Measurements from ENCODE around the gene MEI1.

Gene MEI1

DNA sequence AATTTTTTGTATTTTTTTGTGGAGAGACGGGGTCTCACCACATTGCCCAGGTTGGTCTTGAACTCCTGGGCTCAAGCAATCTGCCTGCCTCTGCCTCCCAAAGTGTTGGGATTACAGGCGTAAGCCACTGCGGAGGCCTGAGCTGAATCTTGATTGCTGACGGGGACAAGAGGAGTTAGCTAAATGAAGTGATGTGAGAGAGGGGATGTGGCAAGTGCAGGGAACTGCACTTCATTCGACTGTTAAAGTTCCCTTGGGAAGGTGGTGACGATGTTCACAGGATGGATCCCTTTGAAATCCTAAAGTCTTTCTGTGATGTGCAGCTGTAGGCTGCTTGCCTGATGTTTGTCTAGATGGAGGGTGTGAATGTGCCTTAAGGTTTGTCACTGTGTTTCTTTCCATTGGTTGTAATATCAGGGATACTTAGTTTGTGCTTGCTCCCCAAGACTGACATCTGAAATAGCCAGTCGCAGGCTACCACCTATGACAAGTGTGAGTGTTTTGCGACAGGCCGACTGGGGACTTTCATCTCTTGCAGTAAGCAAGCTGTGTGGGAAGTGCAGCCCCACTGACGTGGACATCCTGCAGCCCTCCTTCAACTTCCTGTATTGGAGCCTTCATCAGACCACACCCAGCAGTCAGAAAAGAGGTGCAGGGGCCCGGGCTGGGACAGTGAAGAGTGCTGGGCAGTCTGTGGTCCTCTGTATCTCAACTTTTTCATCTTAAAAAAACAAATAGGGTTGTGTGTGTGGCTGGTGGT lies 81.6 kb downstream of the MEI1 start:
- TF ChIP-seq, protein P1, sequence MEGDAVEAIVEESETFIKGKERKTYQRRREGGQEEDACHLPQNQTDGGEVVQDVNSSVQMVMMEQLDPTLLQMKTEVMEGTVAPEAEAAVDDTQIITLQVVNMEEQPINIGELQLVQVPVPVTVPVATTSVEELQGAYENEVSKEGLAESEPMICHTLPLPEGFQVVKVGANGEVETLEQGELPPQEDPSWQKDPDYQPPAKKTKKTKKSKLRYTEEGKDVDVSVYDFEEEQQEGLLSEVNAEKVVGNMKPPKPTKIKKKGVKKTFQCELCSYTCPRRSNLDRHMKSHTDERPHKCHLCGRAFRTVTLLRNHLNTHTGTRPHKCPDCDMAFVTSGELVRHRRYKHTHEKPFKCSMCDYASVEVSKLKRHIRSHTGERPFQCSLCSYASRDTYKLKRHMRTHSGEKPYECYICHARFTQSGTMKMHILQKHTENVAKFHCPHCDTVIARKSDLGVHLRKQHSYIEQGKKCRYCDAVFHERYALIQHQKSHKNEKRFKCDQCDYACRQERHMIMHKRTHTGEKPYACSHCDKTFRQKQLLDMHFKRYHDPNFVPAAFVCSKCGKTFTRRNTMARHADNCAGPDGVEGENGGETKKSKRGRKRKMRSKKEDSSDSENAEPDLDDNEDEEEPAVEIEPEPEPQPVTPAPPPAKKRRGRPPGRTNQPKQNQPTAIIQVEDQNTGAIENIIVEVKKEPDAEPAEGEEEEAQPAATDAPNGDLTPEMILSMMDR (IDR thresholded peaks at IDR 0.05; ENCODE audit: insufficient read depth, low read depth, low read length, missing control alignments), result no peak
- DNase-seq (ENCODE audit: low read depth), result peak; percentile 33
- H3K4me3 ChIP-seq (ENCODE audit: low read length), result no peak overlapping the region

DNA sequence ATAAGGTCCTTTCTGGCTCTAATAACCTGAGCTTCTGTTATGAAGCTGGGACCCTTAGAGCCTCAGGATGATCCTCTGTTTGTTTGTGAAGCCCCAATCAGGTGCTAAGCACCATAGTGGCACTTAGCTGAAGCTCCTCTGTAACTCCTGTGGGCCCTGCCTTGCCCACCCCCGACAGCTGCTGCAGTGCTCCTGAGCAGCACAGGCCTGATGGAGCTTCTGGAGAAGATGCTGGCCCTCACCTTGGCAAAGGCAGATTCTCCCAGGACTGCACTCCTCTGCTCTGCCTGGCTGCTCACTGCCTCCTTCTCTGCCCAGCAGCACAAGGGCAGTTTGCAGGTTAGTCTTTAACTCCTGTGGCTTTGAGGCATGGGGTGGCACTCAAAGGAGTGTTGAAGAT lies 82.2 kb downstream of the MEI1 start:
- TF ChIP-seq, protein P1 (IDR thresholded peaks at IDR 0.05; ENCODE audit: insufficient read depth, low read depth, low read length, missing control alignments), result no peak
- no peak overlapping the region for H3K4me3 ChIP-seq (ENCODE audit: low read length)
- DNase-seq (ENCODE audit: low read depth), result no peak

DNA sequence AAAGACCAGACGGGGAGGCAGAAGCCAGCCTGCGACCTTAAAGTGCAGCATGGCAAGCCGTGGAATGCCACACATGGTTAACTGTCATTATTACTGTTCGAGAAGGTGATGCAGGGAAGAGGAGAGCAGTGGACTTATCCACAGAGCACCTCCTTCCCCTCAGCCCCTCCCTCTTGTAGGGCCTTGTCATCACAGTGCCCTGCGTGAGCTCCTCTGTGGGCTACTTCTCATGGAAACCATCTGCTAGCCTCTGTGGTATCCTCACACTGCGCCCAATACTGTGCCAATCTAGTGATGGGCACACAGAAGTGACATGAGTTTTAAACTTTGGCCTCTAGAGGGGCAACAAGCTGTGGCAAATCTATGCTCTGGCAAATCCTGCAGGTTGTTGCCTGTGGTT lies 83.0 kb downstream of the MEI1 start:
- TF ChIP-seq, protein P1 (IDR thresholded peaks at IDR 0.05; ENCODE audit: insufficient read depth, low read depth, low read length, missing control alignments), result no peak
- H3K4me3 ChIP-seq (ENCODE audit: low read length), result no peak overlapping the region
- DNase-seq (ENCODE audit: low read depth), result no peak

DNA sequence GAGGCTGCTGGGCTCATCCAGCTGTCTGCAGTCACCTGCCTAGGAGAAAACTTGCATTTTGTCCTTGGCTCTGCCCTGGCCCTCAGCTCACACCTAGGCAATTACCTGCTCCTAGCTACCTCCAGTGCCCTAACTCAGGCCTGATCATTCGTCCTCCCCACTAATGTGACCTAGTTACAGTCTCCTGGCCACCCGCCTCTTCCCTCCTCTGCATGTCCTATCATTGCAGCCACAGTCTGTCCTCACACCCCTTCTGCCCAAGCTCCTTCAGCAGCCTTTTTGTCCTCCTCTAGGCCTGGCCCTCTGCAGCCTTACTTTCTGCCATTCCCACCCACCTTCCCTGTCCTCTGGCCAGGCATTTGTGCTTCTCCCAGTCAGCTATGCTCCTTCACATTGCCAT lies 83.4 kb downstream of the MEI1 start:
- TF ChIP-seq, protein P1 (IDR thresholded peaks at IDR 0.05; ENCODE audit: insufficient read depth, low read depth, low read length, missing control alignments), result no peak
- H3K4me3 ChIP-seq (ENCODE audit: low read length), result no peak overlapping the region
- no peak for DNase-seq (ENCODE audit: low read depth)

DNA sequence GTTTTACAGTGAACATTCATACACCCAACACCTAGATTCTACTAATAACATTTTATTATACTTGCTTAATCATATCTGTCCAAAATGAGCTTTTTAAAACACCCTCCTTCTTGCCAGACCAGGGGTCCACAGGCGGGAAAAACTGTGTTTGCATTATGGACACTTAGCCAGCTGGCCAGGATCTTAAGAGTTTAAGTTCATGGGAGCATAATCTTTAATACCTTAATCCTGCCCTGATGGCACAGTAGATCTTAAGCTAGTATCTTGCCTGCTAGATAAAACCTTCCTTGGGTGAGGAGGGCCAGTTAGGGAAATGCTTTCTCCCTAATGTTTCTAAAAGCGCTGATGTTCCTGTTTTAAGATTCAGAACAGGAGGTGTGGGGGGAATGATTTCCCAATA lies 88.0 kb downstream of the MEI1 start:
- no peak overlapping the region for H3K4me3 ChIP-seq (ENCODE audit: low read length)
- no peak for DNase-seq (ENCODE audit: low read depth)
- TF ChIP-seq, protein P1 (IDR thresholded peaks at IDR 0.05; ENCODE audit: insufficient read depth, low read depth, low read length, missing control alignments), result no peak

DNA sequence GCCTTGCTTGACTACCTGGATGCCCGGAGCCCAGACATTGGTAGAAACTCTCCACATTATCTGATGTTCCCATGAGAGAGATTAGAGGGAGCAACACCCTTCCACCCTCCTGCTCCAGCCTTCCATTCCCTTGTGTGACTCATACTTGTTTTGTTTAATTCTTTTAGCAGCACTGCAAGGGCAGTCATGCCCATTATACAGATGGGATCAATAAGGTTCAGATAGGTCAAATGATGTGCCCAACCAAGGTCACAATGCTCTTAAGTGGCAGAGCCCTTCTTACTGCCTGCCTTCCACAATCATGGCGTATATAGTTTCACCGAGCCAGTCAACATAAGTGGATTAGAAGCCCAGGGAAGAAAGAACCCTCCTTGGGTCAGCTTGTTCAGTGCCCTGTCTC lies 94.6 kb downstream of the MEI1 start:
- no peak overlapping the region for H3K4me3 ChIP-seq (ENCODE audit: low read length)
- TF ChIP-seq, protein P1 (IDR thresholded peaks at IDR 0.05; ENCODE audit: insufficient read depth, low read depth, low read length, missing control alignments), result no peak
- DNase-seq (ENCODE audit: low read depth), result no peak

DNA sequence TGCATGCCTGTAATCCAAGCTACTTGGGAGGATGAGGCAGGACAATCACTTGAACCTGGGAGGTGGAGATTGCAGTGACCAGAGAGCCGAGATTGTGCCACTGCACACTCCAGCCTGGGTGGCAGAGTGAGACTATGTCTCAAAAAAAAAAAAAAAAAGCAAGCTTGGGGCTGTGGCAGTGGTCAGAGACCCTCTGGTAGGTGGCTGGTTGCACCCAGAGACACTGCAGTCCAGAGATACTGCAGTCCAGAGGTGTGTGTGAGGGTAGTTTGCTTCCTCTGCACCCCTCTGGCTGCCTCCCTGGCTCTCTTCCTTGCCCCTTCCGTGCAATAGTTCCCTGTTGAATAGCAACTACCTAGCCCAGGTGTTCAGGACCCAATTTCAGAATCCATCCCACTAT lies 99.4 kb downstream of the MEI1 start:
- no peak overlapping the region for H3K4me3 ChIP-seq (ENCODE audit: low read length)
- DNase-seq (ENCODE audit: low read depth), result no peak
- TF ChIP-seq, protein P1 (IDR thresholded peaks at IDR 0.05; ENCODE audit: insufficient read depth, low read depth, low read length, missing control alignments), result no peak

All from epithelial cell of esophagus (primary cell).